ENCODE results near the gene PBXIP1. TPM values are rescaled to one million over a fixed set of nuclear protein-coding genes. Genes with fewer than 3 reads are reported as not detected.
"Not testable (repeated sequence)": the region's sequence is repeated elsewhere in the genome, so short reads cannot be mapped to it uniquely, and the experiment has no call there.

PBXIP1 gene
- total RNA-seq, 6 experiments from 2014 or later: 26.4 to 42.5 (median 28.1) TPM

- Mint-ChIP-seq H3K9me3 (peaks cover 10% of the 10 kb centered on the region), H3K27me3 (ENCODE audit: insufficient read depth) (peaks cover 25% of the 10 kb centered on the region), H3K4me3 (no peak overlapping the region), H3K4me1 (ENCODE audit: low read depth) (no peaks in the 10 kb centered on the region), H3K27ac (no peak overlapping the region), H3K36me3 (ENCODE audit: low read depth) (peaks cover 12% of the 10 kb centered on the region)
- TF ChIP-seq, protein P1, sequence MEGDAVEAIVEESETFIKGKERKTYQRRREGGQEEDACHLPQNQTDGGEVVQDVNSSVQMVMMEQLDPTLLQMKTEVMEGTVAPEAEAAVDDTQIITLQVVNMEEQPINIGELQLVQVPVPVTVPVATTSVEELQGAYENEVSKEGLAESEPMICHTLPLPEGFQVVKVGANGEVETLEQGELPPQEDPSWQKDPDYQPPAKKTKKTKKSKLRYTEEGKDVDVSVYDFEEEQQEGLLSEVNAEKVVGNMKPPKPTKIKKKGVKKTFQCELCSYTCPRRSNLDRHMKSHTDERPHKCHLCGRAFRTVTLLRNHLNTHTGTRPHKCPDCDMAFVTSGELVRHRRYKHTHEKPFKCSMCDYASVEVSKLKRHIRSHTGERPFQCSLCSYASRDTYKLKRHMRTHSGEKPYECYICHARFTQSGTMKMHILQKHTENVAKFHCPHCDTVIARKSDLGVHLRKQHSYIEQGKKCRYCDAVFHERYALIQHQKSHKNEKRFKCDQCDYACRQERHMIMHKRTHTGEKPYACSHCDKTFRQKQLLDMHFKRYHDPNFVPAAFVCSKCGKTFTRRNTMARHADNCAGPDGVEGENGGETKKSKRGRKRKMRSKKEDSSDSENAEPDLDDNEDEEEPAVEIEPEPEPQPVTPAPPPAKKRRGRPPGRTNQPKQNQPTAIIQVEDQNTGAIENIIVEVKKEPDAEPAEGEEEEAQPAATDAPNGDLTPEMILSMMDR (IDR thresholded peaks at IDR 0.05): no peak
- no peak for DNase-seq
Measured at GRCh38 chr1:154913273-154913672, 42.6 kb downstream of the PBXIP1 start.

- H3K27ac Mint-ChIP-seq: no peak overlapping the region
- H3K36me3 Mint-ChIP-seq (ENCODE audit: low read depth): peaks cover 12% of the 10 kb centered on the region
- TF ChIP-seq, protein P1 (IDR thresholded peaks at IDR 0.05): no peak
- H3K27me3 Mint-ChIP-seq (ENCODE audit: insufficient read depth): peaks cover 26% of the 10 kb centered on the region
- H3K4me1 Mint-ChIP-seq (ENCODE audit: low read depth): no peaks in the 10 kb centered on the region
- peaks cover 11% of the 10 kb centered on the region for H3K9me3 Mint-ChIP-seq
- no peak for DNase-seq
- no peak overlapping the region for H3K4me3 Mint-ChIP-seq
Measured at GRCh38 chr1:154912755-154913154, 43.1 kb downstream of the PBXIP1 start.

- peaks cover 11% of the 10 kb centered on the region for H3K36me3 Mint-ChIP-seq (ENCODE audit: low read depth)
- TF ChIP-seq, protein P1 (IDR thresholded peaks at IDR 0.05): no peak
- H3K4me1 Mint-ChIP-seq (ENCODE audit: low read depth): no peaks in the 10 kb centered on the region
Measured at GRCh38 chr1:154911691-154912550, 44.0 kb downstream of the PBXIP1 start.

DNA sequence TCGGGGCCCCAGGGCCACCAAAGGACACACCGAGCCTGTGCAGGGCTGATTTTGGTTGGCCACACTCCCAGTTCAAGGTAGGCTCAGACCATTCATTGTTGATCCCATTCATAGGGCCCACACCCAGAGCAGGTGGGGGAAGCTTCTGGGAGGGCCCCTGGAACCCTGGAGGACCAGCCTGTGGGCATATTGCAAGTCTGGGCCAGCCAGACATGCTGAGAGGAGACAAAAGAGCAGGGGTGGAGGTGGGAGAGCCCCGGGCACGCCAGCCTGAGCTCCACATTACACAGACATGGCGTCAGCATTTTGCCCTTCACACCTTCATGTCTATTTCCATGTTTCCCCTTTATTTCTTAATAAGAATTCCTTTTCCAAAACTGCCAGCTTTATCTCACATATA is 45.0 kb downstream of the PBXIP1 start:
- H3K4me1 Mint-ChIP-seq (ENCODE audit: low read depth): no peaks in the 10 kb centered on the region
- H3K9me3 Mint-ChIP-seq: peaks cover 7% of the 10 kb centered on the region
- no peak overlapping the region for H3K4me3 Mint-ChIP-seq
- peaks cover 5% of the 10 kb centered on the region; the same call in 1 of the 2 replicates for H3K36me3 Mint-ChIP-seq (ENCODE audit: low read depth)
- no peak for DNase-seq
- H3K27me3 Mint-ChIP-seq (ENCODE audit: insufficient read depth): peaks cover 30% of the 10 kb centered on the region
- H3K27ac Mint-ChIP-seq: no peak overlapping the region
- TF ChIP-seq, protein P1 (IDR thresholded peaks at IDR 0.05): no peak

More at GRCh38 chr1:154911691-154912550, 44.0 kb downstream of the PBXIP1 start:
- peaks cover 27% of the 10 kb centered on the region for H3K27me3 Mint-ChIP-seq (ENCODE audit: insufficient read depth)
- peaks cover 11% of the 10 kb centered on the region for H3K9me3 Mint-ChIP-seq
- no peak overlapping the region for H3K27ac Mint-ChIP-seq
- DNase-seq: no peak
- H3K4me3 Mint-ChIP-seq: no peak overlapping the region

GRCh38 chr1:154908937-154909336 is 47.0 kb downstream of the PBXIP1 start:
- TF ChIP-seq, protein P1 (IDR thresholded peaks at IDR 0.05): no peak
- Mint-ChIP-seq H3K27ac (no peak overlapping the region), H3K4me1 (ENCODE audit: low read depth) (no peaks in the 10 kb centered on the region), H3K9me3 (peaks cover 7% of the 10 kb centered on the region), H3K36me3 (ENCODE audit: low read depth) (peaks cover 5% of the 10 kb centered on the region; the same call in 1 of the 2 replicates), H3K4me3 (no peak overlapping the region), H3K27me3 (ENCODE audit: insufficient read depth) (peaks cover 29% of the 10 kb centered on the region)
- DNase-seq: no peak

- H3K36me3 Mint-ChIP-seq (ENCODE audit: low read depth); H3K9me3 Mint-ChIP-seq; H3K27ac Mint-ChIP-seq; H3K4me3 Mint-ChIP-seq; DNase-seq; H3K4me1 Mint-ChIP-seq (ENCODE audit: low read depth): not testable (repeated sequence)
- H3K27me3 Mint-ChIP-seq (ENCODE audit: insufficient read depth): peaks cover 27% of the 10 kb centered on the region
Measured at GRCh38 chr1:154908129-154908528, 47.8 kb downstream of the PBXIP1 start.
